ENCODE measurements around the gene CHD9NB. TPM values are rescaled to one million over a fixed set of nuclear protein-coding genes. Genes with fewer than 3 reads are reported as not detected.

Gene CHD9NB
- polyA plus RNA-seq, 1 experiment: 0.78 TPM

- DNase-seq (ENCODE audit: low read depth): no peak
- no peak overlapping the region for H3K4me3 ChIP-seq (ENCODE audit: low read depth, low read length)
- POLR2A ChIA-PET: no interaction called here
- H3K36me3 ChIP-seq (ENCODE audit: control insufficient read depth, insufficient read depth, low read length): no peaks in the 10 kb centered on the region
- CTCF ChIA-PET: interaction anchor here (0.9 to 3.6 kb wide), 4 partner anchors 8 to 43 kb away, joined by 3 to 20 read pairs (median 5); partner anchors contain the start of gene CHD9
- TF ChIP-seq CTCF (IDR thresholded peaks at IDR 0.05; ENCODE audit: insufficient read depth, low read depth, low read length): no peak
- no peaks in the 10 kb centered on the region for H3K27me3 ChIP-seq (ENCODE audit: control insufficient read depth, insufficient read depth, low read length)
Measured at GRCh38 chr16:53087101-53087500, 34.4 kb upstream of the CHD9NB start.

- H3K4me3 ChIP-seq (ENCODE audit: low read depth, low read length): no peak overlapping the region
- no peaks in the 10 kb centered on the region for H3K36me3 ChIP-seq (ENCODE audit: control insufficient read depth, insufficient read depth, low read length)
- ChIA-PET POLR2A (interaction anchor here (0.6 kb wide), 1 partner anchor 65 kb away, joined by 4 read pairs; no protein-coding TSS in a partner anchor), CTCF (interaction anchor here (1.4 to 3.6 kb wide), 3 partner anchors 13 to 44 kb away, joined by 3 to 20 read pairs (median 7); partner anchors contain the start of gene CHD9)
- no peak for TF ChIP-seq CTCF (IDR thresholded peaks at IDR 0.05; ENCODE audit: insufficient read depth, low read depth, low read length)
- DNase-seq (ENCODE audit: low read depth): no peak
- H3K27me3 ChIP-seq (ENCODE audit: control insufficient read depth, insufficient read depth, low read length): no peaks in the 10 kb centered on the region
Measured at GRCh38 chr16:53085931-53086421, 33.3 kb upstream of the CHD9NB start.

- Histone ChIP-seq H3K36me3 (ENCODE audit: control insufficient read depth, insufficient read depth, low read length) (no peaks in the 10 kb centered on the region), H3K4me3 (ENCODE audit: low read depth, low read length) (no peak overlapping the region), H3K27me3 (ENCODE audit: control insufficient read depth, insufficient read depth, low read length) (no peaks in the 10 kb centered on the region)
- POLR2A ChIA-PET: interaction anchor here (0.6 kb wide), 1 partner anchor 66 kb away, joined by 4 read pairs; no protein-coding TSS in a partner anchor
- DNase-seq (ENCODE audit: low read depth): no peak
- 0 out of 2 replicates have a peak, but pooled peaks have one; percentile 3 for TF ChIP-seq CTCF (IDR thresholded peaks at IDR 0.05; ENCODE audit: insufficient read depth, low read depth, low read length)
- CTCF ChIA-PET: interaction anchor here (0.9 to 3.6 kb wide), 4 partner anchors 14 to 45 kb away, joined by 3 to 20 read pairs (median 8); partner anchors contain the start of gene CHD9
Measured at GRCh38 chr16:53085369-53085843, 32.7 kb upstream of the CHD9NB start.

GRCh38 chr16:53084746-53085334 lies 32.1 kb upstream of the CHD9NB start:
- ChIA-PET POLR2A (no interaction called here), CTCF (interaction anchor here (0.6 to 3.6 kb wide), 4 partner anchors 11 to 30 kb away, joined by 3 to 20 read pairs (median 6); partner anchors contain the start of gene CHD9)
- DNase-seq (ENCODE audit: low read depth): no peak
- H3K36me3 ChIP-seq (ENCODE audit: control insufficient read depth, insufficient read depth, low read length): no peaks in the 10 kb centered on the region
- no peak for TF ChIP-seq CTCF (IDR thresholded peaks at IDR 0.05; ENCODE audit: insufficient read depth, low read depth, low read length)
- H3K4me3 ChIP-seq (ENCODE audit: low read depth, low read length): no peak overlapping the region
- H3K27me3 ChIP-seq (ENCODE audit: control insufficient read depth, insufficient read depth, low read length): no peaks in the 10 kb centered on the region

GRCh38 chr16:53084141-53084541 lies 31.4 kb upstream of the CHD9NB start:
- POLR2A ChIA-PET: no interaction called here
- CTCF ChIA-PET: interaction anchor here (0.9 to 3.6 kb wide), 2 partner anchors 12 to 29 kb away, joined by 3 to 20 read pairs; partner anchors contain the start of gene CHD9
- no peak overlapping the region for H3K4me3 ChIP-seq (ENCODE audit: low read depth, low read length)
- H3K36me3 ChIP-seq (ENCODE audit: control insufficient read depth, insufficient read depth, low read length): no peaks in the 10 kb centered on the region
- H3K27me3 ChIP-seq (ENCODE audit: control insufficient read depth, insufficient read depth, low read length): no peaks in the 10 kb centered on the region
- no peak for TF ChIP-seq CTCF (IDR thresholded peaks at IDR 0.05; ENCODE audit: insufficient read depth, low read depth, low read length)
- DNase-seq (ENCODE audit: low read depth): no peak
